Epithelial cell of proximal tubule (primary cell): ENCODE data around the gene ADAM30. TPM values are rescaled to one million over a fixed set of nuclear protein-coding genes. Genes with fewer than 3 reads are reported as not detected.

Experiments
- DNase-seq: peaks from one replicate; pipeline ENCODE4 v3.0.0-alpha.2; 2011; ENCODE audit warnings: low read depth
- H3K4me3 ChIP-seq: 2 replicates; pipeline ENCODE4 v1.5.1; 2011; ENCODE audit warnings: low read depth, mild to moderate bottlenecking, low read length
- CTCF ChIP-seq: conservative IDR thresholded peaks from 2 replicates; pipeline ENCODE4 v1.5.1; 2012; ENCODE audit warnings: low read depth, mild to moderate bottlenecking, low read length
- total RNA-seq: library from RNA; depleted of rRNA; stranded (reverse); fragments of >200 nt; gene quantifications from 2 replicates; pipeline ENCODE4 v1.2.3, GENCODE V29; 2015

The ADAM30 gene
- total RNA-seq, 1 donor from 2014 or later: not detected

GRCh38 chr1:119879510-119880434 lies 16.5 kb downstream of the ADAM30 start:
- no peak overlapping the region for H3K4me3 ChIP-seq
- no peak for DNase-seq
- TF ChIP-seq CTCF: no peak

- TF ChIP-seq CTCF: no peak
- DNase-seq: no peak
- no peak overlapping the region for H3K4me3 ChIP-seq
Measured at GRCh38 chr1:119878171-119878570, 18.1 kb downstream of the ADAM30 start.

GRCh38 chr1:119874186-119874585 lies 22.1 kb downstream of the ADAM30 start:
- TF ChIP-seq CTCF: no peak
- H3K4me3 ChIP-seq: no peak overlapping the region
- DNase-seq: no peak

GRCh38 chr1:119873135-119874015 lies 22.9 kb downstream of the ADAM30 start:
- no peak for TF ChIP-seq CTCF
- no peak overlapping the region for H3K4me3 ChIP-seq
- no peak for DNase-seq

GRCh38 chr1:119871881-119872280 lies 24.4 kb downstream of the ADAM30 start:
- H3K4me3 ChIP-seq: no peak overlapping the region
- no peak for TF ChIP-seq CTCF
- no peak for DNase-seq

- TF ChIP-seq CTCF: peak; percentile 99
- DNase-seq: no peak
- H3K4me3 ChIP-seq: no peak overlapping the region
Measured at GRCh38 chr1:119870917-119871596, 25.3 kb downstream of the ADAM30 start.
